ENCODE measurements around the gene KHDC3L. TPM values are rescaled to one million over a fixed set of nuclear protein-coding genes. Genes with fewer than 3 reads are reported as not detected.
A peak's percentile ranks its signal among the peaks of the same experiment; 100 is the strongest.

The KHDC3L gene
- polyA plus RNA-seq, 1 donor (not counting 4 experiments of a cell fraction or from before 2014, with no cell fraction given), result not detected

DNA sequence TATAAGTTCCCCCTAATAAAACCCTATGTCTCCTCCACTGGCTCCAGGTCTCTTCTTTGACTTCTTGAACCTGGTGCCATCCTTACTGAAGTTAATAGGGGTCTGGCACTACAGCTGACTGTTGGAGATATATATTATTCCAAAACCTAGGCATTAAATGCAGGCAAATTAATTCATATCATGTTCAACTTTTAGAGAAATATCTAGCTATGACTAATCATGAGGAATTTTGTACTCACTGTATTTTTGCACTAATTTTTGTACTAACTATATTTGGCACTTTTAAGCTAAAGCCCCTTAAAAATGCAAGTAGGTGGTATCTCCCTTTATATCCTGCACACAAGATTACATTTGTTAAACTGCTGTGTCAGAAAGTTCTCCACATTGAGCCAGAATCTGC is 19.3 kb upstream of the KHDC3L start:
- Histone ChIP-seq H3K27me3 (ENCODE audit: control insufficient read depth, extremely low read depth, insufficient read depth, low read length) (peaks cover 3% of the 10 kb centered on the region), H3K36me3 (ENCODE audit: control insufficient read depth in 2 of 2, extremely low read depth in 1 of 2, insufficient read depth in 2 of 2, low read length in 2 of 2) (no peaks in the 10 kb centered on the region), H3K79me2 (ENCODE audit: control insufficient read depth, insufficient read depth, low read length) (no peaks in the 10 kb centered on the region), H3K4me1 (ENCODE audit: control insufficient read depth, extremely low read depth, insufficient read depth, low read length) (no peaks in the 10 kb centered on the region), H3K4me2 (ENCODE audit: control insufficient read depth, extremely low read depth, insufficient read depth, low read depth, low read length) (no peak overlapping the region), H4K20me1 (ENCODE audit: control insufficient read depth, extremely low read depth, insufficient read depth, low read length) (no peaks in the 10 kb centered on the region), H3K27ac (ENCODE audit: control insufficient read depth, insufficient read depth, low read length) (no peak overlapping the region), H3K9me3 (ENCODE audit: control insufficient read depth, low read depth, low read length) (no peaks in the 10 kb centered on the region), H3K9me1 (ENCODE audit: control insufficient read depth, extremely low read depth, insufficient read depth, low read length) (no peaks in the 10 kb centered on the region), H3K4me3 (ENCODE audit: control insufficient read depth in 2 of 3, extremely low read depth in 1 of 3, insufficient read depth in 2 of 3, low read depth in 1 of 3, low read length in 3 of 3) (no peak overlapping the region), H3K9ac (ENCODE audit: control insufficient read depth, extremely low read depth, insufficient read depth, low read length) (no peak overlapping the region), H2AFZ (ENCODE audit: control insufficient read depth, low read length) (no peak overlapping the region)
- dilution Hi-C loops (cut with MboI; ENCODE audit: extremely low pct_ligation_motif_present, low sequenced_read_pairs), result no loop called here
- FAIRE-seq (no peak), DNase-seq (ENCODE audit: low read depth, low spot score) (no peak)
- TF ChIP-seq, protein P1, sequence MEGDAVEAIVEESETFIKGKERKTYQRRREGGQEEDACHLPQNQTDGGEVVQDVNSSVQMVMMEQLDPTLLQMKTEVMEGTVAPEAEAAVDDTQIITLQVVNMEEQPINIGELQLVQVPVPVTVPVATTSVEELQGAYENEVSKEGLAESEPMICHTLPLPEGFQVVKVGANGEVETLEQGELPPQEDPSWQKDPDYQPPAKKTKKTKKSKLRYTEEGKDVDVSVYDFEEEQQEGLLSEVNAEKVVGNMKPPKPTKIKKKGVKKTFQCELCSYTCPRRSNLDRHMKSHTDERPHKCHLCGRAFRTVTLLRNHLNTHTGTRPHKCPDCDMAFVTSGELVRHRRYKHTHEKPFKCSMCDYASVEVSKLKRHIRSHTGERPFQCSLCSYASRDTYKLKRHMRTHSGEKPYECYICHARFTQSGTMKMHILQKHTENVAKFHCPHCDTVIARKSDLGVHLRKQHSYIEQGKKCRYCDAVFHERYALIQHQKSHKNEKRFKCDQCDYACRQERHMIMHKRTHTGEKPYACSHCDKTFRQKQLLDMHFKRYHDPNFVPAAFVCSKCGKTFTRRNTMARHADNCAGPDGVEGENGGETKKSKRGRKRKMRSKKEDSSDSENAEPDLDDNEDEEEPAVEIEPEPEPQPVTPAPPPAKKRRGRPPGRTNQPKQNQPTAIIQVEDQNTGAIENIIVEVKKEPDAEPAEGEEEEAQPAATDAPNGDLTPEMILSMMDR (optimal IDR thresholded peaks at IDR 0.05 in 1 of 3, IDR thresholded peaks at IDR 0.05 in 1 of 3, conservative IDR thresholded peaks at IDR 0.05 in 1 of 3; ENCODE audit: extremely low read depth in 1 of 3, insufficient read depth in 2 of 3, low read length in 3 of 3), result no peak
- TF ChIP-seq EZH2 (IDR thresholded peaks at IDR 0.05; ENCODE audit: low read length), result no peak

DNA sequence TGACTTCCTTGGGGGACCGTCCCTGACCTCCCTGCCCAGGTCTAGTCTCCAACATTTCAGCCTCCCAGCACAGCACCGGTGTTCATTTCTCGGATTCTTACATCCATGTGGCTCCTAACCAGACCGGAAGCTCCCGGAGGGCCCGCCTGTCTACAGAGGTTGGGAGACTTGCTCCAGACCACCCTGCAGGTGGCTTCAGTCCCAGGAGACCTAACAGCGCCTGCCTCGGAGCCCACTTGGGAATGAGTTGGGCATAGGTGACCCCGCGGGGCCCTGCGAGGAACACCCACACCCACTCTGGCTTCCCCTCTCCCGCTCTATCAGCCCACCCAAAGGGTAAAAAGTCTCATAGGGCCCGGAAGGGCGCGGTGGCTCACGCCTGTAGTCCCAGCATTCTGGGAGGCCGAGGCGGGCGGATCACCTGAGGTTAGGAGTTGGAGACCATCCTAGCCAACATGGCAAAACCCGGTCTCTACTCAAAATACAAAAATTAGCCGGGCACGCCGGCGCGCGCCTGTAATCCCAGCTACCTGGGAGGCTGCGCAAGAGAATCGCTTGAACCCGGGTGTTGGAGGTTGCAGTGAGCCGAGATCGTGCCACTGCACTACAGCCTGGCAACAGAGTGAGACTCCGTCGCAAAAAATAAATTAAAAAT is 13.8 kb upstream of the KHDC3L start:
- no peaks in the 10 kb centered on the region for H3K79me2 ChIP-seq (ENCODE audit: control insufficient read depth, insufficient read depth, low read length)
- H3K9ac ChIP-seq (ENCODE audit: control insufficient read depth, extremely low read depth, insufficient read depth, low read length), result no peak overlapping the region
- H3K4me2 ChIP-seq (ENCODE audit: control insufficient read depth, extremely low read depth, insufficient read depth, low read depth, low read length), result no peak overlapping the region
- no peaks in the 10 kb centered on the region for H3K9me1 ChIP-seq (ENCODE audit: control insufficient read depth, extremely low read depth, insufficient read depth, low read length)
- H4K20me1 ChIP-seq (ENCODE audit: control insufficient read depth, extremely low read depth, insufficient read depth, low read length), result no peaks in the 10 kb centered on the region
- no peak overlapping the region for H3K27ac ChIP-seq (ENCODE audit: control insufficient read depth, insufficient read depth, low read length)
- TF ChIP-seq EZH2 (IDR thresholded peaks at IDR 0.05; ENCODE audit: low read length), result peak; percentile 41
- TF ChIP-seq, protein P1 (optimal IDR thresholded peaks at IDR 0.05 in 1 of 3, IDR thresholded peaks at IDR 0.05 in 1 of 3, conservative IDR thresholded peaks at IDR 0.05 in 1 of 3; ENCODE audit: extremely low read depth in 1 of 3, insufficient read depth in 2 of 3, low read length in 3 of 3), result no peak
- H3K27me3 ChIP-seq (ENCODE audit: control insufficient read depth, extremely low read depth, insufficient read depth, low read length), result peaks cover 23% of the 10 kb centered on the region
- no peak for DNase-seq (ENCODE audit: low read depth, low spot score)
- H3K4me1 ChIP-seq (ENCODE audit: control insufficient read depth, extremely low read depth, insufficient read depth, low read length), result no peaks in the 10 kb centered on the region
- no peaks in the 10 kb centered on the region for H3K36me3 ChIP-seq (ENCODE audit: control insufficient read depth in 2 of 2, extremely low read depth in 1 of 2, insufficient read depth in 2 of 2, low read length in 2 of 2)
- H3K4me3 ChIP-seq (ENCODE audit: control insufficient read depth in 2 of 3, extremely low read depth in 1 of 3, insufficient read depth in 2 of 3, low read depth in 1 of 3, low read length in 3 of 3), result no peak overlapping the region
- no peak overlapping the region for H2AFZ ChIP-seq (ENCODE audit: control insufficient read depth, low read length)
- dilution Hi-C loops (cut with MboI; ENCODE audit: extremely low pct_ligation_motif_present, low sequenced_read_pairs), result no loop called here
- no peaks in the 10 kb centered on the region for H3K9me3 ChIP-seq (ENCODE audit: control insufficient read depth, low read depth, low read length)
- no peak for FAIRE-seq

Data from keratinocyte (primary cell).